SU-DHL-6 (cell line): ENCODE results near the gene CTDP1.

ENCODE experiments used
- H2AFZ ChIP-seq: fragments of 200-600 bp; sonication (generic); 2 replicates; pipeline ENCODE4 v1.6.1; 2014; ENCODE audit warnings: low read depth, mild to moderate bottlenecking, moderate library complexity, mixed read lengths, antibody characterized with exemption, low read length; ENCODE audit not compliant: severe bottlenecking
- H3F3A ChIP-seq: fragments of 200-600 bp; shearing (Covaris generic); 2 replicates; pipeline ENCODE4 v1.6.0; 2016; ENCODE audit warnings: antibody characterized with exemption, mild to moderate bottlenecking; ENCODE audit not compliant: insufficient read depth
- H3K27ac ChIP-seq: fragments of 200-600 bp; sonication (generic); 2 replicates; pipeline ENCODE4 v1.5.1; 2016; ENCODE audit warnings: low read depth, mild to moderate bottlenecking, low read length, moderate library complexity, mixed read lengths
- H3K27me3 ChIP-seq: fragments of 200-600 bp; sonication (generic), shearing (Covaris generic); 2 replicates; pipeline ENCODE4 v1.6.0; 2014; ENCODE audit warnings: mild to moderate bottlenecking, low read length
- H3K36me3 ChIP-seq: fragments of 200-600 bp; sonication (generic); 2 replicates; pipeline ENCODE4 v1.6.1; 2014; ENCODE audit warnings: mild to moderate bottlenecking, low read length, mixed read lengths
- H3K4me2 ChIP-seq: fragments of 300-600, 200-600 bp; shearing (Covaris generic), sonication (generic); 2 replicates; pipeline ENCODE4 v1.6.0; 2014; ENCODE audit warnings: low read length, low read depth, mild to moderate bottlenecking; ENCODE audit not compliant: poor library complexity, severe bottlenecking
- H3K4me3 ChIP-seq: fragments of 200-600 bp; sonication (generic); 2 replicates; pipeline ENCODE4 v1.5.1; 2014; ENCODE audit warnings: antibody characterized with exemption, low read length, mild to moderate bottlenecking, mixed read lengths; ENCODE audit not compliant: insufficient read depth, poor library complexity, severe bottlenecking
- H3K79me2 ChIP-seq: fragments of 200-600 bp; sonication (generic); 2 replicates; pipeline ENCODE4 v1.6.1; 2014; ENCODE audit warnings: mild to moderate bottlenecking, low read length, moderate library complexity; ENCODE audit not compliant: insufficient read depth
- H3K9ac ChIP-seq: fragments of 200-600 bp; sonication (generic); 2 replicates; pipeline ENCODE4 v1.7.0; 2014; ENCODE audit warnings: mild to moderate bottlenecking, low read length
- H3K9me2 ChIP-seq: fragments of 200-600 bp; sonication (generic); replicated peaks from 2 replicates; pipeline ENCODE4 v1.6.1; 2014; ENCODE audit warnings: low read length; ENCODE audit not compliant: insufficient read depth
- H3K9me3 ChIP-seq: fragments of 200-600 bp; sonication (generic); 2 replicates; pipeline ENCODE4 v1.6.1; 2014; ENCODE audit warnings: low read length, mixed read lengths; ENCODE audit not compliant: insufficient read depth
- H4K20me1 ChIP-seq: fragments of 200-600 bp; sonication (generic); 2 replicates; pipeline ENCODE4 v1.6.1; 2014; ENCODE audit warnings: low read depth, mild to moderate bottlenecking, antibody characterized with exemption, low read length, moderate library complexity, mixed read lengths
- CTCF ChIP-seq: fragments of 200-600 bp; sonication (generic); IDR thresholded peaks from one replicate; pipeline ENCODE4 v1.5.1; 2017; ENCODE audit warnings: antibody characterized with exemption, mild to moderate bottlenecking, low read length, moderate library complexity; ENCODE audit not compliant: insufficient read depth, poor library complexity, severe bottlenecking
- EZH2phosphoT487 ChIP-seq: fragments of 200-600 bp; sonication (generic), shearing (Covaris generic); conservative IDR thresholded peaks from 2 replicates; pipeline ENCODE4 v1.6.1; 2018; ENCODE audit warnings: mild to moderate bottlenecking, antibody characterized with exemption, low read length, moderate library complexity, mixed read lengths

The CTDP1 gene

GRCh38 chr18:79760881-79761280 lies 81.3 kb downstream of the CTDP1 start:
- H3F3A ChIP-seq, result no peaks in the 10 kb centered on the region
- 0 out of 2 replicates have a peak, but pooled peaks cover 4% of the 10 kb centered on the region for H3K9me3 ChIP-seq
- no peak overlapping the region for H3K4me3 ChIP-seq
- no peak overlapping the region for H3K4me2 ChIP-seq
- no peak for TF ChIP-seq CTCF
- no peak for TF ChIP-seq EZH2phosphoT487
- H4K20me1 ChIP-seq, result no peaks in the 10 kb centered on the region
- H3K36me3 ChIP-seq, result no peaks in the 10 kb centered on the region
- H3K79me2 ChIP-seq, result no peaks in the 10 kb centered on the region
- H3K27ac ChIP-seq, result no peak overlapping the region
- no peaks in the 10 kb centered on the region for H3K27me3 ChIP-seq
- no peaks in the 10 kb centered on the region for H3K9me2 ChIP-seq
- H2AFZ ChIP-seq, result no peak overlapping the region
- H3K9ac ChIP-seq, result no peak overlapping the region

DNA sequence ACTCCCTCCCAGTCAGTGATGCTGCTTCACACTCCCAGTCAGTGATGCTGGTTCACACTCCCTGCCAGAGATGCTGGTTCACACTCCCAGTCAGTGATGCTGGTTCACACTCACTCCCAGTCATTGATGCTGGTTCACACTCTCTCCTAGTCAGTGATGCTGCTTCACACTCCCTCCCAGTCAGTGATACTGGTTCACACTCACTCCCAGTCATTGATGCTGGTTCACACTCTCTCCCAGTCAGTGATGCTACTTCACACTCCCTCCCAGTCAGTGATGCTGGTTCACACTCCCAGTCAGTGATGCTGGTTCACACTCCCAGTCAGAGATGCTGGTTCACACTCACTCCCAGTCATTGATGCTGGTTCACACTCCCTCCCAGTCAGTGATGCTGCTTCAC lies 83.8 kb downstream of the CTDP1 start:
- TF ChIP-seq CTCF, result no peak
- TF ChIP-seq EZH2phosphoT487, result no peak
- Histone ChIP-seq H3K9ac (no peak overlapping the region), H3K27ac (no peak overlapping the region), H3K9me2 (no peaks in the 10 kb centered on the region), H3K9me3 (peaks cover 18% of the 10 kb centered on the region; the same call in 1 of the 2 replicates), H3K4me2 (no peak overlapping the region), H3K79me2 (no peaks in the 10 kb centered on the region), H3F3A (no peaks in the 10 kb centered on the region), H4K20me1 (no peaks in the 10 kb centered on the region), H2AFZ (no peak overlapping the region), H3K4me3 (no peak overlapping the region), H3K36me3 (no peaks in the 10 kb centered on the region), H3K27me3 (no peaks in the 10 kb centered on the region)

- Histone ChIP-seq H3K4me3 (no peak overlapping the region), H3K79me2 (no peaks in the 10 kb centered on the region), H3K9me3 (peaks cover 18% of the 10 kb centered on the region; the same call in 1 of the 2 replicates), H3K9me2 (no peaks in the 10 kb centered on the region), H3K27ac (no peak overlapping the region), H2AFZ (no peak overlapping the region), H3K27me3 (no peaks in the 10 kb centered on the region), H3F3A (no peaks in the 10 kb centered on the region), H3K36me3 (no peaks in the 10 kb centered on the region), H3K9ac (no peak overlapping the region), H3K4me2 (no peak overlapping the region), H4K20me1 (no peaks in the 10 kb centered on the region)
- no peak for TF ChIP-seq CTCF
- no peak for TF ChIP-seq EZH2phosphoT487
Measured at GRCh38 chr18:79764131-79764530, 84.5 kb downstream of the CTDP1 start.
